T47D (cell line): ENCODE data around the gene TUBGCP2.

Experiments used
- DNase-seq, 2 experiments: peaks; one replicate each; pipeline versions ENCODE4 v3.0.0 to v3.0.0-alpha.2; 2011 to 2012; ENCODE audit warnings: low read depth in 1 of 2, low spot score in 1 of 2
- JUND ChIP-seq: IDR thresholded peaks from 2 replicates; pipeline ENCODE4 v1.6.1; 2012; ENCODE audit warnings: low read depth
- in situ Hi-C: cut with HindIII; loops from 2 replicates; pipeline ENCODE4 v1.10.0; 2016; ENCODE audit warnings: low sequenced_read_pairs, low pct_unique_long_range_greater_than_20kb

TUBGCP2 gene

GRCh38 chr10:133350283-133350949 lies 41.7 kb upstream of the TUBGCP2 start:
- in situ Hi-C loops: no loop called here
- TF ChIP-seq JUND: no peak
- no peak for DNase-seq

GRCh38 chr10:133349577-133350011 lies 40.9 kb upstream of the TUBGCP2 start:
- no peak for DNase-seq
- in situ Hi-C loops: no loop called here
- TF ChIP-seq JUND: no peak

- DNase-seq: no peak
- in situ Hi-C loops: no loop called here
- TF ChIP-seq JUND: no peak
Observed at GRCh38 chr10:133349160-133349568, 40.5 kb upstream of the TUBGCP2 start.

GRCh38 chr10:133347710-133348517 lies 39.2 kb upstream of the TUBGCP2 start:
- DNase-seq: no peak
- TF ChIP-seq JUND: no peak

GRCh38 chr10:133346413-133346812 lies 37.7 kb upstream of the TUBGCP2 start:
- in situ Hi-C loops: no loop called here
- no peak for DNase-seq
- TF ChIP-seq JUND: no peak

More at GRCh38 chr10:133347710-133348517, 39.2 kb upstream of the TUBGCP2 start:
- in situ Hi-C loops: no loop called here

GRCh38 chr10:133344236-133344635 lies 35.6 kb upstream of the TUBGCP2 start:
- no peak for TF ChIP-seq JUND
- no peak for DNase-seq
- in situ Hi-C loops: no loop called here

- DNase-seq: no peak
- no peak for TF ChIP-seq JUND
- in situ Hi-C loops: no loop called here
Observed at GRCh38 chr10:133343558-133343957, 34.9 kb upstream of the TUBGCP2 start.

- in situ Hi-C loops: no loop called here
- no peak for TF ChIP-seq JUND
- no peak for DNase-seq
Observed at GRCh38 chr10:133342942-133343341, 34.3 kb upstream of the TUBGCP2 start.

- in situ Hi-C loops: no loop called here
- TF ChIP-seq JUND: no peak
- DNase-seq: no peak
Observed at GRCh38 chr10:133341983-133342382, 33.3 kb upstream of the TUBGCP2 start.

GRCh38 chr10:133339708-133340380 lies 31.2 kb upstream of the TUBGCP2 start:
- no peak for TF ChIP-seq JUND
- DNase-seq: no peak
- in situ Hi-C loops: no loop called here

GRCh38 chr10:133338080-133339071 lies 29.7 kb upstream of the TUBGCP2 start:
- DNase-seq: no peak
- in situ Hi-C loops: no loop called here
- no peak for TF ChIP-seq JUND

- in situ Hi-C loops: no loop called here
- no peak for TF ChIP-seq JUND
- no peak for DNase-seq
Observed at GRCh38 chr10:133337370-133337725, 28.7 kb upstream of the TUBGCP2 start.
